Measurements from ENCODE around the gene PLAA.

DNA sequence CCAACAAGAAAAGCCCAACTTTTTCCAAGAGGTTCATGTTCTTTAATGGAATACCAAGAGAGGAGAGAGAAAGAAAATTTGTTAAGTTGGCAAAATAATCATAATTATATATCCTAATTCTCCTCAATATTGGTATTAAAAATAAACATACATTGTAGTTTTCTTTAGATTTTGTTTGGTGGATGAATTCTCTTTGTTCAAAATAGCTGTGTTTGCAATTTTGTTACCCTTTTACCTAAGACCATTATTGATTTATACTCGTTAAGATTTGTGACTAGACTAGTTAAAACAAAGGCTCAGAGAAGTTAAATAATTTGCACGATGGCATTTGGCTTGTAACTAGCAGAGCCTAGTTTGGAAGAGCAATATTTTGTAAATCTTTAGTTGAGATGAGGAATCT lies 48.8 kb upstream of the PLAA start:
- TF ChIP-seq GATA2 (IDR thresholded peaks at IDR 0.05; ENCODE audit: low read depth, low read length) (no peak), GATA3 (IDR thresholded peaks at IDR 0.05; ENCODE audit: low read depth, low read length) (no peak)
